Stimulated activated CD4-positive, alpha-beta T cell treated with anti-CD3 and anti-CD28 coated beads, Interleukin-12 subunit alpha, Interleukin-12 subunit beta, amount 100 ng/mL, for 4 hours (primary cell): Measurements from ENCODE around the gene KIAA1671.
A peak's percentile ranks its signal among the peaks of the same experiment; 100 is the strongest.
"Not testable (repeated sequence)": the region's sequence is repeated elsewhere in the genome, so short reads cannot be mapped to it uniquely, and the experiment has no call there.

Experiments used
- DNase-seq: peaks from one replicate; pipeline ENCODE4 v3.0.0-alpha.2; 2020

The KIAA1671 gene

DNA sequence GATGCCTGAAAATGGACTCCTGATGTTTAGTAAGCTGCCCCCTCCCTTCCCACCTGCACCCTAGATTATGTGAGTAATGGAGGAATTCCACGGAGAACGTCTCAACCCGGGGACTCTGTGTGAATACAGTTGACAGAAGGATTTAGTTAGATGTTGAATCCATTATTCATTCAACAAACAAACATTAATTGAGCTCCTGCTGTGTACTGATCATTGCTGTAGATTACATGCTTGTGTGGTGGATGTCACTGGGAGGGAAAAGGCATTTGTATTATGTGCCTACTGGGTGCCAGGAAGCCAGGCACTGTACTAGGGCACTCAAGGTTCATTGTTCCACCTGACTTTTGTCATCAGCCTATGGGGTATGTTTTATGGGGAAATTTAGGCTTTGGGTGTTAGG is 224.3 kb downstream of the KIAA1671 start:
- no peak for DNase-seq

DNA sequence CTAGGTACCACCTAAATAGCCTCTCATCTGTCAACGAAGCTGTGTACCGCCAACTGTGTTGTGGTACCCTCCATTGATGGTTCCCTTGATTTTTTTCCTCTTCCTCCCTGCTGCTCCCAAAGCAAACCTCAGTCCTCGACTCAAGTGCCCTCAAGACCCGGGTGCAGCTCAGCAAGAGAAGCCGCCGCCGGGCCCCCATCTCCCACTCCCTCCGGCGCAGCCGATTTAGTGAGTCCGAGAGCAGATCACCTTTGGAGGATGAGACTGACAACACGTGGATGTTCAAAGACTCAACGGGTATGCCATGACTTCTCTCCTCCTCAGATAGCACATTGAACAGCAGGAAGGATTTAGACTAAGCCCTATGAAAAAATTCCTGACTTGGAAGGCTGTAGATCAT is 224.7 kb downstream of the KIAA1671 start:
- no peak for DNase-seq

DNA sequence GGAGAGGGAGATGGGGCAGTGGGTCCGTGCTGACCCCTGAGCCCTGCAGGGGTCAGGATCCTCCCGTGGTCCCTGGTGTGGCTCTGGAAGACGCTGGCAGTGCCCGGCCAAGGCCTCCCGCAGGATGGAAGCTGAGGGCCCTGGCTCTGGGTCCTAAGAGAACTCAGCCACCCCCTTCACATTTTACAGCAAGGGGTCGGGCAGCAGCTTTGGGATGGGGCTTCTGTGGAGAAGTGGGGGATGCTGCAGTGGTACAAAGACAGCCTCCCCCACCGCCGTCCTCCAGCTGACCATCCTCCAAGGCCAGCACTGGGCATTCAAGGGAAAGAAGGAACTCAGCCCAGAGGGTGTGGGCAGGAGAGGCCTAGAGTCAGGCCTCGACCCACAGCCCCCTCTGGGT is 225.4 kb downstream of the KIAA1671 start:
- DNase-seq: no peak

DNA sequence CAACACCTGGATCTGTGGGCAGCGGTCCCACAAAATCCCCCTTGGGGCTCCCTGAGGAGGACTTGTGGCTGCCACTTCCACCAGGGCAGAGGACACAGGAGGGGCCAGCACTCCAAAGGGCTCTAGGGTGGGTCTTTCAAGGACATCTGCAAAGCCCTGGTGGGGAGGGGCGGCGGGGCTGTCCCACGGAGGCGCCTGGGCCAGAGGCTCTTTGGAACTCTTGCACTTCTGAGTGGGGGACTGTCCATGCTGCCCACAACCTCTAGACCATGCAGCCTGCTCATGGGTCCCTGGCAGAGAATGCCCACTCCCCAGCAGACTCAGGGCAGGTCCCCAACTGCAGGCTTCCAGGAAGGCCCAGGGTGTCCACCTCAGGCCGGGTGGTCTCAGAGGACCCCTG is 225.8 kb downstream of the KIAA1671 start:
- DNase-seq: not testable (repeated sequence)

DNA sequence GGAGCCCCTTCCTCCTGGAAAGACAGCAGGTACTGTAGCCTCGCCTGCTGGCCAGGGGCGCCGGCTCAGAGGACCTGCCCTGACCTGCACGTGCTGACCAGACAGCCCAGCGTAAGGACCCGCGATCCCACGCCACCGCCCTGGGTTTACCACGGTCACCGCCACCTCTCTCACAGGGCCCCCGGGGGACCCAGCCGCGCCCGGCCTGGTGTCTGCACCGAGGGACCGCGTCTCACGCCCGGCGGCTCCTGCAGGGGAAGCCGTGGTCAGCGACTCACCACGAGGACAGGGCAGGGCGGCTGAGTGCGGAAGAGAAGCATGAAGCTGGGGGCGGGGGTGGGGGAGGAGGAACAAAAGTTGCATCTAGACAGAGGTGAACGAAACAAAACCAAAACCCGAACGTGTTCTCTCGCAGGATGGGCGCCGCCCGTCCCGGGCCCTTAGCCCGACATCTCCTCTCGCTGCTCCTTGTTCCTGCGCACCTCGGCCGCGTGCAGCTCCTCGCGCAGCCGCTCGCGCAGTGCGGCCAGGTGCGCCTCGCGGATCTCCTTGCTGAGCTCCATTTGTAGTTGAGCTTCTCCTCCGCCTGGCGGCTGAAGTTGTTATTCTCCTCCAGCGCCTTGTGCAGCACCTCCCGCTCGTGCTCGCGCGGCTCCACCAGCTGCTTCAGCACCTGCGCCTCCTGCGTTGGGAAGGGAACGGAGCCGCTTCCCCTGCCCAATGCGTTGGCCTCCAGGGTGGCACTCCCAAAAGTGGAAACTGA is 226.5 kb downstream of the KIAA1671 start:
- DNase-seq: not testable (repeated sequence)

DNA sequence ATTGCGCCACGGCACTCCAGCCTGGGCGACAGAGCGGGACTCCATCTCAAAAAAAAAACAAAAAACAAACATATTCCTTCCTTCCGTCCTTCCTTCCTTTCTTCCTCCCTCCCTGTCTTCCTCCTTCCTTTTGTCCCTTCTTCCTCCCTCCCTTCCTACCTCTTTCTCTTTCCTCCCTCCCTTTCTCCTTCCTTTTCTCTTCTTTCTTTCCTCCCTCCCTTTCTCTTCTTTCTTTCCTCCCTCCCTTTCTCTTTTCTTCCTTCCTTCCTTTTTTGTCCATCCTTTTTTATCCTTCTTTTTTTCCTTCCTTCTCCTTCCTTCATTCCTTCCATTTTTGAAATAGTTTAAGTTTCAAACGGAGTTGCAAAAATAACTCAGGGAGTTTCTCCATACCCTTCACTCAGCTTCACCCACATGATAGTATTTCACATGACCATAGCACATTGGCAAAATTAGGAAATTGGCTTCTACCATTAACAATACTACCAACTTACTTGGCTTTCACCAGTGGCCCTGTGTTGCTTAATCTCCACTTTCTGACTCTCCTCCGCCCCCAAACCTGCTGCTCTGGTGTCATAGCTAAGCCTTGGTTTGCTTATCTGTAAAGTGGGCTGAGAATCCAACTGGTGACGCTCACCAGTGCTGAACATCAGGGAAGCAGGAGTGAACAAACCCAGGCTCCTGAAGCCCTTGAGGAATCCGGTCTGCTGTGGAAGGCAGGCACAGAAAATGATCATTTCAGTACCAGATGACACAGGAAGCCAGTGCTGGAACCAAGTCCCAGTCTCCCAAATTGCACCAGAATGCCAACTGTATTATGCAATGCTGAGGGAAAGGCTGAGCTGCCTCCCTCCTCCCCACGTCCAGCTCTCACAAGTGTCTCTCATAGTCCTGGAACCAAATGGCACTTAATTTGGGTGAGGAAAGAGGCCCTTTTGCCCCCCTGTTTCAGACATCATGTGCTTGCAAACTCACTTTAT is 229.9 kb downstream of the KIAA1671 start:
- DNase-seq: no peak

DNA sequence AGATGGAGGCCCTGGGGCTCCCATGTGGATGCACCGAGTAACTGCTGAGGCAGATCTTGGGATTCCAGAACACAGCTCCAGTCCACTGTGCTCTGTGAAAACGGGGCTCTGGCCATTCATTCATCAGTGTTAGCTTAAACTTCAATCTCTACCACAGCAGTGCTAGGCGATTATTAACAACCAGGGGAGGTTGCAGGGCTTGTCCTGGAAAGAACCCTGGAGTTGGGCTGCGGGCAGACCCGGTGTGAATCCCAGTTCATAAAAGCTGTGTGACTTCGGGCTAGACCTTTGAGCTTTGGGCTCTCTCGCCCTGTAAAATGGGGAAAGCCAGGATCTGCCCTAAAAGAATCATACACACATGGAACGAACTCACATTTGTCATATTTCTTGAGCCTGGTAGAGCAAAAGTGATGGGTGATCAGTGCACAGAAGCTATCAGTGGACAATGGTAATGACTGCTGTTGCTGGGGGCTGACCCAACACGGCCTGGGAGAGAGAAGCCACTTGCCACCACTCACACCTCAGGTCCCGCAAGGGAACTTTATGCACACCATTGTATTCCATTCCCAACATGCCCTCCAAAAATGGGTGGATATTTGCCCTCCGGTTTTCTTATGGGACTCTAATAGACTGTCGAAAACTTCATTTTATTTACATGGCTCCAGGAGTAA is 231.6 kb downstream of the KIAA1671 start:
- no peak for DNase-seq

DNA sequence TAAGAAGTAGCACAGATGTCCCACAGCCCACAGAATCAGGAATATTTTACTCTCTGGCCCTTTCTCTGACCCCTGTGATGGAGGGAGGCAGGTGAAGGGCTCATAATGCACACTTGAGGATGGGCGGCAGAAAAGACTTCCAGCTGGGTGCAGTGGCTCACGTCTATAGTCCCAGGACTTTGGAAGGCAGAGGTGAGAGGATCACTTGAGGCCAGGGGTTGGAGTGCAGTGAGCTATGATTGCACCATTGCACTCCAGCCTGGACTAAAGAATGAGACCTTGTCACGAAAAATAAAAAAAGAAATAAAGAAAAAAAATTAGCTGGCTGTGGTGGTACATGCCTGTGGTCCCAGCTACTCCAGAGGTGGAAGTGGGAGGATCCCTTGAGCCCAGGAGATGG is 233.6 kb downstream of the KIAA1671 start:
- DNase-seq: no peak

DNA sequence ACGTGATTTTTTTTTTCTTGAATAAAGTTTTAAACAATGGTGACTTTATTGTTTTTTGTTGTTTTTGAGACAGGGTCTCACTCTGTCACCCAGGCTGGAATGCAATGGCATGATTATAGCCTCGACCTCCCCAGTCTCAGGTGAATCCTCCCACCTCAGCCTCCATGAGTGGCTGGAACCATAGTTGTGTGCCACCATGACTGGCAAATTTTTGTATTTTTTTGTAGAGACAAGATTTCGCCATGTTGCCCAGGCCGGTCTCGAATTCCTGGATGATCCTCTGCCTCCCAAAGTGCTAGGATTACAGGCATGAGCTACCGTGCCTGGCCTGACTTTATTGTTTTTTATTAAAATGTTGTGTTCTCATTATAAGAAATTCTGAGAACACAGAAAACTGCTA is 235.0 kb downstream of the KIAA1671 start:
- no peak for DNase-seq

DNA sequence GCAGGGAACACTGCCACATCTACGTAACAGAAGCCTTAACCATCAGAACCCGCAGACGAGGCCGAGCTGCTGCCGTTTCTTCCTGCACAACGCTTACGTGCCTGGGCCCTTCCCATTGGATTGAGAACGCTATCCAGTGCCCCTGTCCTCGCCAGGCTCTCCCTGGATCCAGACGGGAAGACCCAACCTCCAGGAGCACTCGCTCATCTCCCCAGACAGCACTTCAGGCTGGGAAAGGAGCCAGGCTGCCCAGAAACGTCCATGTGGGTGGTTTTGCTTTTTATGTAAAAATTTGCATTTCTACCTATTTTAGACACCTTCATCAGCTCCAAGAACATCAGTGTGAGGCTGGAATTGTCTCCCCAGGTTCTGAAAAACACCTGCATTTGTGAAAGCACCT is 239.9 kb downstream of the KIAA1671 start:
- no peak for DNase-seq

DNA sequence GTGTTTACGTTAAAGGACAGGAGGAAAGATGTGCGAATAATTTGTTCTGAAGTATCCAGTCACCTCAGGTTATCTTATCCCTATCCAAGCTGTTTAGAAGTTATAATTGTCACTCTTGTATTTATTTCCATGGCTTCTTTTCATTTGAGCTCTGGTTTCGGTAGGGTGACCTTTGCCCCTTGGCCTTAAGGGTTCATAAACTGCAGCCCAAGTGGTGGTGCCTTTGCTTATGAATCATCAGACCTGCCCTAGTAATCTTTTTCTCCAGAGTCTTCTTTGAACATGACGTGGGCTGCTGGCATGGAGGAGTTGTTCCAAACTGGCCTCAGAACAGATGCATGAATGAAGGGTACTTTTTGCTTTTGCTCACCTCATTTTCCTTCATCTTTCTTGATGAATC is 240.6 kb downstream of the KIAA1671 start:
- DNase-seq: no peak

DNA sequence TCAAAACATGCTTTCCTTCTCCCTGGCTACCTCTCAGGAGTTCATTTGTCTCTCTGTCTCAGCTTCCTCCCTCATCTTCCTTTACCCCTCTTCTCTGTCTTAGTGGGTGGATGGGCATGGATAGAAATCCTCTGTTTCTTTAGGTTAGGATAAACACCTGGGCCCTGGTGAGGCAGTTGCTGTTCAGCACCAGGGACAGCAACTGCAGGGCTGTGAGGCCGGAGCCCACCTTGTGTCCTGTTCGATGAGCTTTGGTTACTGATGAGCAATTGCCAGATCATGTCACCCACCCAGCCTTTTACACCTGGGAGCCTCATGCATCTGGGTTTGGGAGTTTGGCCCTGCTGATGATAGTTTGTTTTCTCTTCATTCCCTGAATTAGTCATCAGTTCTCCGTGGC is 241.0 kb downstream of the KIAA1671 start:
- DNase-seq: no peak

DNA sequence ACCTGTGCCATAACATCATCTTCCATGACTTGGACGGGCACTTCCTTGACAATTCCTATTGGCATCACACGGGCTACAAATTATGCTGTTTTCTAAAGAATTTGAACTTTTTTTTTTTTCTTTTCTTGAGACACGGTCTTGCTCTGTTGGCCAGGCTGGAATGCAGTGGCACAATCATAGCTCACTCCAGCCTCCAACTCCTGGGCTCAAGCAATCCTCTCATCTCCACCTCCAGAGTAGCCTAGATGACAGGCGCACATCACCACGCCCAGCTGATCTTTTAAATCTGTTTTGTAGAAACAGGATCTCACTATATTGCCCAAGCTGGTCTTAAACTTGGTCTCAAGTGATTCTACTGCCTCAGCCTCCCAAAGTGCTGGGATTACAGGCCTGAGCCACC is 243.8 kb downstream of the KIAA1671 start:
- DNase-seq: no peak

DNA sequence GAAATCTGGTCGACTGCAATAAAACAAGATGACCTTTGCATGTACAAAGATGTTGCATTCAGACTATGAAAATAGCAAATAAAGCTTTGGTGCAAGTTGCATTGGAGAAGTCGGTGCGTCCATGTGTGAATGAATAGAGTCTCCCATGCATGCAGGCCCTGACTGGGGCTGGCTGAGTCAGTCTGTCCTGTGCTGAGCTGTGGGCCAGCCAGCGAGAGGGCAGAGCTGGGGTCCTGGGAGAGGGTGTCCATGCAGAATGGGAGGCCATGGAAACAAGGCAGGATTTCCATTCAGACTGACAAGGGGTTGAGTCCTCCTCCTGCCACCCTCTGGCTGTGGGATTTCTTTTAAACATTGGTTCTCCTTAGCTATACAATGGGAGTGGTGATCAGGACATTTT is 244.8 kb downstream of the KIAA1671 start:
- DNase-seq: no peak

DNA sequence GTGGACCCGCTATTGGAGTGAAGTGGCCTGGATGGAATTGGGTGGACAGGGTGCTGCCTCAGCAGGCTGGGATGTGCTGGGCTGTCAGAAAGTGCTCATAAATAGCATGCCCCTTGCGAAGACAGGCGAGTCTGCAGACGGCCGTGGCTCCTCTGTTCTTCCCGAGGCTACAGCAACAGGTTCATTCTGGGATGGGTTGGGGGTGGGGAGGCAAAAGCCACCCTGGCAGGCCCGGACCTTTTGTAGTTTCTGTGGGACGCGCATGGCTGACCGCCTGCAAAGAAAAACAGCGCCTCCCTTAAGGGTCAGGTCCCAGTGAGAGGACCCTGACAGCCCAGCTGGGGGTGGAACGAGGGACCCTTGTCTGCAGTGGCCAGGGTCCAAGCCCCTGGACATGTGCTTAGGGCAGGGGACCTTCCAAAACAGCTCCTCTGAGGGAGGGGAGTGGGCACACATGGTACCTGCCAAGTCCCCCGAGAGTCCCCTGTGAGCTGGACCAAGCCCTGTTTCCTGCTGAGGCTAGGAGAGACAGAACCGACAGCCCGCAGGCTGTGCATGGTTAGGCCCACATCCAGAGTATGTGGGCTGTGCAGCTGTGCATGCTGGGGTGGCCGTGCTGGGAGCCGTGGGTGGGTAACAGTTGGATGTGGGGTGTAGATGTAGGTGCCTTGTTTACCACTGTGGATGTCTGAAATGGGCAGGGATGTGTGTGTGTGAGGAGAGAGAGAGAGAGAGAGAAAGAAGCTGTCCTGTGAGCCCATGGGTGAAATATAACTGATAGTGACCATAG is 247.4 kb downstream of the KIAA1671 start, which contains the start of gene CRYBB3:
TSS of gene CRYBB3 (plus strand) at position 128 of the 790 bp plus-strand sequence. CDS start 1,539 bp downstream, outside the sequence.
- DNase-seq: no peak

DNA sequence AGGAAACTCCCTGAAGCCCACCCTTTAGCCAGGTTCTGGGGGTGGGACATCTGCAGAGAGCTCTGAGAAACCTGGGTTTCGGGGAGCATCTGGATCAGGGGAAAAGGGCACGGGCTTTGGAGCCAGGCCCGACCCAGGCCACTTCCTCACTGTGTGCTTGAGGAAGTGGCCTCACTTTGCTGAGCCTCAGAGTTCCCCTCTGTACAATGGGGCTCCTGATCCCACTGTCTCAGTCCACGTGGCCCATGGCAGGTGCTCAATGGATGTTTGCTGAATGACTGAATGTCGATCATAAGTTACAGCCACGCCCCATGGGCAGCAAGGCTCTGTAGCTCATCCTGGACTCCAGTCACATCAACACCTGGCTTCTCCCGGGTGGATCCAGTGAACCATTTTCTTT is 248.5 kb downstream of the KIAA1671 start:
- no peak for DNase-seq

DNA sequence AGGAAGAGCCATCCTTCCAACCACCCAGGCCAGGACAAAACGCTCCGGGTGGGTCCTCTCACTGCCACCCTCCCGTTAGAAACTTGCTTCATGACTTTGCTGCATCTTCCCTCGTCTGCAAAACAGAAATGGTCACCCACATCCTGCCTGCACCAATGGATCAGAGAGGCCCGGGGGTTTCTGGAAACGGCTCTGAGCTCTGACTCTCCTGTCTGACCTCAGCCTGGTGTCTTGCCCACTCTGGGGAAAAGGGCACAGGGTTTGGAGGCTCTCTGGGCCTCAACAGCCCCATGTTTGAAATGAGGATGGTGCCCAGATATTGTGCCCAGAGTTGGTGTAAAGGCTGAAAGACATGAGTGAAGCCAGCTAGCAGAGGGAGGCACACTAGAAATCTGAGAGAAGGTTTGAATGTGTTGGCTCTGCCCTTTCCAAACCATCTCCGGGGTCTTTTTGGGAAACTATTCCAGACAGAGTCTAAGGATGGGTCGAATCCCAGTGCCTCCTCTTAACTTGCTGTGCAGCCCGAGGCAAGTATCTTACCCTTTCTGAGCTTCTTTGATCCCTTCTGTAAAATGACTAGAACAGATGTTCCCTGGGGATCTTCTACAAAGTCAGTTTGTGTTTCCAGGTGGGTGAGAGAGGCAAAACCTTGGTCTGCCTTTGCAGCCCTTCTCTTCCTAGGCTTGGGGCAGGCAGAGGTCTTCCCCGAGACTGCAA is 249.2 kb downstream of the KIAA1671 start:
- no peak for DNase-seq

DNA sequence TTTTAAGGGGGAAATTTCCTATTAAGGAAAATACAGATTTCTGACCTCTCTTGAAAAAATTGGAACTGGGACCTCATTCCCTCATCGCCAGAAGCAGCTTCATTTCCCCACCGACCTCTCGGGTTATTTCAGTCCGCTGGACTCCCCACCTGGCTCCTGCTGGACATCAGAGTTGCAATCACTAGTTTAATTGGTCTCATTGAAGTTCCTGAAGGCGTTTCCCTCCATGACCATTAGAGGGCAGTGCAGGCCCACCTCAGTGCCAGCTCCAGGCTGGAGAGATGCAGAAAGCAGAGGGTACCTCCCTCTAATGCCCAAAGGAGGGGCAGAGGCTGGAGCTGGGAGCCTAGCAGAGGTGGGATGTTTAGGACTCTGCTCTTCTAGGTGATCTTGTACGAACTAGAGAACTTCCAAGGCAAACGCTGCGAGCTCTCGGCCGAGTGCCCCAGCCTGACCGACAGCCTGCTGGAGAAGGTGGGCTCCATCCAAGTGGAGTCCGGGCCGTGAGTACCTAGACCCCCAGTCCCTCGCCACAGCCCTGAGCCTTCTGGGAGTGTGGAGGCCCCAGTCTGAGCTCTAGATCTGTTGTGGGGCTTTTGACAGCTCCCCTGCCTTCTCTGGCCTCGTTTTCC is 249.9 kb downstream of the KIAA1671 start:
- DNase-seq: peak; percentile 48

DNA sequence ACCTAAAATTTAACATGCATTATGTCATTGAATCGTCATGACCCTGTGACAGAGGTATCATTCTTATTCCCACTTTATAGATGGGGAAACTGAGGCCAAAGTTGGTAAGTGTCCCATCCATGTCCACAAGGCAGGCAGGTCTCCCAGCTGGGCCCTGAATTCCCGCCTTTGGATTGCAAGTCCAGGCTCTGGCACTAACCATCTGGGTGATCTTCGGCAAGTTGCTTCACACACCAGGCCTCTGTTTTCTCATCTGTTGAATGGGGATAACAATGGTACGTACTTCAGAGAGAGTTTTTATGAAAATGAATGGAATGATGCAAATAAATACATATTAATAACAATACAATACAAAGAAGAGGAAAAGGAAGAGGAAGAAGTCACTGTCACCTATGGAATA is 250.6 kb downstream of the KIAA1671 start:
- no peak for DNase-seq

DNA sequence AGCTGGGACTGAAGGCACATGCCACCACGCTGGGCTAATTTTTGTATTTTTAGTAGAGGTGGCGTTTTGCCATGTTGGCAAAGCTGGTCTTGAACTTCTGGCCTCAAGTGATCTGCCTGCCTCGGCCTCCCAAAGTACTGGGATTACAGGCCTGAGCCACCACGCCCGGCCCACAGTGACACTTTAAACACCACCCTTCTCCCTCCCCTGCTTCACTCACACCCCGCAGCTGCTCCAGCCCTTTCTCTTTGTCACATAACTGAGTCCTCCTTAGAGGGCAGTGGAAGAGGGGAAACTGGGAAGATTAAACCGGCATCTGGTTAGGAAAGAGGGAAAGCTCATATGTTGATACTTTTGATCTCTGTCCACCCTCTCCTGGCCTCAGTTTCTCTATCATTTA is 252.0 kb downstream of the KIAA1671 start:
- DNase-seq: not testable (repeated sequence)

DNA sequence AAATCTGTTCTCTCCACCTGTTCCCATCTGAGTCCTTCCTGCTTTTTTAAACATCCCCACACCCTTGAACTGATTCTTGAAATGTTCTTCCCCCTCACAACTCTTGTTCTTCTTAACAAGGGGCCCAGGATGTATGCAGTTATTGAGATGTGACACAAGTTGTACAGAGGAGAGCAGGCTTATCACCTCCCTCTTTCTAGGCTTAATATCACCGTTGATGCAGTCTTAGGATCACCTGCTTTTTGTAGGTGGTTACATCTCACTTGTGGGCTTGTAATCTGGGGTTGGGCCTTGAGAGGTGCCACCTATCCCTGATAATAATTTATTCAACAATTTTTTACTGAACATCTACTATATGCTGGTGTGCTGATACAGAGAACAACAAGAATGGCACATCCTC is 253.3 kb downstream of the KIAA1671 start:
- no peak for DNase-seq
